GM19372 (cell line): ENCODE results near the gene BMP4.

Experiments used
- ATAC-seq: cut with Tn5 transposase; IDR thresholded peaks from one replicate; pipeline ENCODE4 v1.9.1; 2021; ENCODE audit warnings: mild to moderate bottlenecking, low read depth, moderate library complexity; ENCODE audit not compliant: unreplicated experiment

BMP4 gene

GRCh38 chr14:53900499-53900898, 56.1 kb downstream of the BMP4 start:
- no peak for ATAC-seq
